Measurements from ENCODE around the gene CASR.

Gene CASR

DNA sequence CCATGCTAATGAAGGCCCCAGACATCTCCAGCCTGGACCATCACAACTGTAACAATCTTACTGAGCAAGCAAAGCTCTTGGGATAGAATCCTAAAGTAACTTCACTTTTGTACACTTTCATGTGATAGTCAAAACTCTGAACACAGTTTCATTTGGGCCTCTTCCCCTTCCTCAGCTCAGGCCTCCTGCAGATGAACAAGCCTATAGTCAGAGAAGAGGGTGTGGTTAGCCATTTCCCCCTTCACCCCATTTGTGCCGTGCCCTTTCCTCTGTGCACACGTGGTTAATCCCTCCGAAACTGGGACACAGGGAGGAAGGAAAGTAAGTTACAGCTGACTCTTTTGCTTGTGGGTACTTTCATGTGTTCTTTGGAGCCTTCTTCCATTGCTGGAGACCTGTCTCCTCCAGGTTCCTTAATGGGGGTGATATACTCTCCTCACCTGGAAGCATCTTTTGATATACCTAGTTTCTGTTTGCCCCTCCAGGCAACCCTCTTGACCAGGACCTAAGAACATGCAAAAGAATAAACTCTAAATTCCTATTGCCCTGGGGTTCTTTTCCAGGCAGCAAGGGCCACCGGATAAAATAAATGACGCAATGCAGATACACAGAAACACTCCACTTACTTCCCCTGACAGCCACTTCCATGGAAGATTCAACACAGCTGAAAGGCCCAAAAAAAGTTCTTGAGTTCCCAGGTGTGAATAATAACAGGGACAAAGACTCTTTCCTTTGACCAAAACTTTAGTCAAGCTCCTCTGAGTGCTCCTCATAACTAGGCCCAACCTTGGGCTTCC, 112.0 kb downstream of the CASR start:
- TF ChIP-seq REST (IDR thresholded peaks at IDR 0.05; ENCODE audit: low read depth) = no peak

DNA sequence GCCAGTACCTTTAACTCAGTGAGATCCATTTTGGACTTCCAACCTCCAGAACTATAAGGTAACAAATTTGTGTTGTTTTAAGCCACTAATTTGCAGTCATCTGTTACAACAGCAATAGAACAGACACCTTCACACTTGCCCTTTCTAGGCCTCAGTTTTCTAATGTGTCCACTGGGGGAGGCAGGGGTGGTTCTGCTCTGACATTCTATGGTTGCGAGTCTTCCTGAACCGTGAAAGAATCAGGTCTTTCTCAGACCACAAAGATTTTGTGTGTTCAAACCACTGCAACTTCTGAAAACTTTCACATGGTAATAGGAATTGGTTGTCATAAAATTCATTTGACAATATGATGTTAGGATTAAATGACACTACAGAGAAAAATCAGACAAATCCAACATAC, 114.8 kb downstream of the CASR start:
- TF ChIP-seq YY1 (IDR thresholded peaks at IDR 0.05; ENCODE audit: low read depth) (no peak), USF1 (IDR thresholded peaks at IDR 0.05) (no peak), EP300 (IDR thresholded peaks at IDR 0.05; ENCODE audit: borderline replicate concordance) (no peak), MAX (IDR thresholded peaks at IDR 0.05) (no peak), EGR1 (IDR thresholded peaks at IDR 0.05) (no peak), RAD21 (IDR thresholded peaks at IDR 0.05; ENCODE audit: low read depth) (no peak), NFIC (IDR thresholded peaks at IDR 0.05) (no peak), TCF12 (IDR thresholded peaks at IDR 0.05; ENCODE audit: low read depth) (no peak), CREB1 (IDR thresholded peaks at IDR 0.05; ENCODE audit: low read depth) (no peak)

GRCh38 chr3:122299215-122299614, 115.7 kb downstream of the CASR start:
- TF ChIP-seq RAD21 (IDR thresholded peaks at IDR 0.05; ENCODE audit: low read depth) = no peak
- no peak for TF ChIP-seq FOXM1 (IDR thresholded peaks at IDR 0.05; ENCODE audit: borderline replicate concordance, low read depth)
- no peak for TF ChIP-seq USF1 (IDR thresholded peaks at IDR 0.05)
- no peak for TF ChIP-seq TCF12 (IDR thresholded peaks at IDR 0.05; ENCODE audit: low read depth)
- no peak for TF ChIP-seq CREB1 (IDR thresholded peaks at IDR 0.05; ENCODE audit: low read depth)
- no peak for TF ChIP-seq TAF1 (IDR thresholded peaks at IDR 0.05; ENCODE audit: low read depth)
- TF ChIP-seq EGR1 (IDR thresholded peaks at IDR 0.05) = no peak
- no peak for TF ChIP-seq TEAD4 (IDR thresholded peaks at IDR 0.05)
- no peak for TF ChIP-seq NFIC (IDR thresholded peaks at IDR 0.05)

GRCh38 chr3:122299872-122300460, 116.5 kb downstream of the CASR start:
- TF ChIP-seq RAD21 (IDR thresholded peaks at IDR 0.05; ENCODE audit: low read depth) (peak; percentile 68), TAF1 (IDR thresholded peaks at IDR 0.05; ENCODE audit: low read depth) (no peak), EGR1 (IDR thresholded peaks at IDR 0.05) (no peak)

DNA sequence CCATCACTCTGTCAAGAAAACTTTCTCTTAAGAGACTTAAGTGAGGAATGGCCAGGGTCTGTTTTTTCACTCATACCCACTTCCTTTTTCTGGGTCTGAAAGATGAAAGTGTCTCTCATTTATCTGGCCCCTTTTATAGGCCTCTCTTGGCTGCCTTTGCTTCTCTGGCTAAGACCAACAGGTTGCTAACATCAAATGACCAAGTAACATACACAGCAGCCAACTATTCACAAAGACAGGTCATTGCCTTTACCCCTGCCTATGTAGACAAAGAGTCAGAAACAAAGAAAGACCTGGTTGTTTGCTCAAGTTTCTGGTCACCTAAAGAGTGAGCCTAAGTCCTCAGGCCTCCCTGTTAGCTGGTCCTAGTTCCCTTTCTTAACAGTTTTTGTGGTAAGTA, 117.6 kb downstream of the CASR start:
- TF ChIP-seq REST (IDR thresholded peaks at IDR 0.05; ENCODE audit: low read depth) (no peak), CREB1 (IDR thresholded peaks at IDR 0.05; ENCODE audit: low read depth) (no peak), FOXM1 (IDR thresholded peaks at IDR 0.05; ENCODE audit: borderline replicate concordance, low read depth) (no peak), USF1 (IDR thresholded peaks at IDR 0.05) (no peak), EGR1 (IDR thresholded peaks at IDR 0.05) (no peak), TEAD4 (IDR thresholded peaks at IDR 0.05) (no peak), TCF12 (IDR thresholded peaks at IDR 0.05; ENCODE audit: low read depth) (no peak), ZBTB7A (IDR thresholded peaks at IDR 0.05; ENCODE audit: low read depth) (no peak), TAF1 (IDR thresholded peaks at IDR 0.05; ENCODE audit: low read depth) (no peak), CEBPB (IDR thresholded peaks at IDR 0.05) (no peak), YY1 (IDR thresholded peaks at IDR 0.05; ENCODE audit: low read depth) (no peak), MAX (IDR thresholded peaks at IDR 0.05) (no peak), NFIC (IDR thresholded peaks at IDR 0.05) (no peak), EP300 (IDR thresholded peaks at IDR 0.05; ENCODE audit: borderline replicate concordance) (no peak), RAD21 (IDR thresholded peaks at IDR 0.05; ENCODE audit: low read depth) (no peak)
